Kidney (tissue), 14 donors: ENCODE results near the gene LRRC61. TPM values are rescaled to one million over a fixed set of nuclear protein-coding genes. Genes with fewer than 3 reads are reported as not detected.

Experiments
- DNase-seq, 5 donors: peaks; one replicate each; pipeline ENCODE4 v3.0.0-alpha.2; 2013 to 2020
- FAIRE-seq: peaks from 2 replicates; lab custom pipeline; 2012; peaks lifted over from hg19 to GRCh38; lab: Jason Lieb, UNC
- H3K27ac ChIP-seq, 2 donors: one replicate each; pipeline ENCODE4 v1.7.0; 2013; ENCODE audit warnings: low read depth in 2 of 2, low read length in 2 of 2, inconsistent platforms in 1 of 2
- H3K27me3 ChIP-seq: one replicate; pipeline ENCODE4 v1.7.1; 2013; ENCODE audit warnings: low read length, inconsistent platforms; ENCODE audit not compliant: control insufficient read depth, insufficient read depth
- H3K36me3 ChIP-seq, 3 donors: one replicate each; pipeline versions ENCODE4 v1.7.0 to v1.7.1; 2013; ENCODE audit warnings: low read length in 3 of 3, control low read depth in 1 of 3, inconsistent platforms in 1 of 3; ENCODE audit not compliant: insufficient read depth in 3 of 3, control insufficient read depth in 2 of 3
- H3K4me1 ChIP-seq, 3 donors: one replicate each; pipeline versions ENCODE4 v1.7.0 to v1.7.1; 2013; ENCODE audit warnings: low read length in 3 of 3, inconsistent platforms in 1 of 3, low read depth in 1 of 3; ENCODE audit not compliant: control insufficient read depth in 2 of 3, insufficient read depth in 2 of 3
- H3K4me3 ChIP-seq, 3 donors: one replicate each; pipeline versions ENCODE4 v1.7.0 to v1.8.1; 2013; ENCODE audit warnings: low read length in 3 of 3, control low read depth in 1 of 3, inconsistent platforms in 1 of 3
- H3K9ac ChIP-seq, 3 donors: one replicate each; pipeline versions ENCODE4 v1.7.0 to v1.7.1; 2013; ENCODE audit warnings: low read length in 3 of 3, control low read depth in 1 of 3, inconsistent platforms in 1 of 3
- H3K9me3 ChIP-seq, 3 donors: one replicate each; pipeline versions ENCODE4 v1.7.0 to v1.7.1; 2013; ENCODE audit warnings: low read length in 3 of 3, control low read depth in 1 of 3, inconsistent platforms in 1 of 3; ENCODE audit not compliant: control insufficient read depth in 2 of 3, insufficient read depth in 1 of 3
- CTCF ChIP-seq: IDR thresholded peaks from 3 replicates; pipeline ENCODE4 v1.5.1; 2012; ENCODE audit warnings: mild to moderate bottlenecking, moderate library complexity, borderline replicate concordance; ENCODE audit not compliant: insufficient read depth; ENCODE audit errors: extremely low read depth
- intact Hi-C: fragments of 100-400 bp; cut with DNase I; formaldehyde crosslinking; loops from one replicate; pipeline ENCODE4 v1.11.1; 2022
- polyA plus RNA-seq: library from polyadenylated mRNA; stranded (reverse); fragments of 350-450 nt; fragmentation: Illumina TruSeq; extraction: RNeasy Lipid Tissue Mini Kit (QIAGEN cat#74804); gene quantifications from one replicate; pipeline ENCODE4 v1.2.3, GENCODE V29; 2014; ENCODE audit warnings: low read depth, low replicate concordance; ENCODE audit not compliant: insufficient read depth
- total RNA-seq: library from RNA; stranded (reverse); fragmentation: NEBNext Ultra II Directional; extraction: Animal tissue kit (Norgen Biotek cat#: 25700); gene quantifications from one replicate; pipeline ENCODE4 v1.2.1, GENCODE V29; 2021
- donor health status: control.
- donor health status: control.
- donor health status: control.
- donor health status: control.
- donor health status: control.
- donor health status: DM: yes; HTN: yes; CAD: no.
- donor health status: Normal renal cell carcinoma (clear cell type).

LRRC61 gene
- total and polyA plus RNA-seq, 2 donors from 2014 or later, result 17.1 to 23.2 TPM

- H3K4me1 ChIP-seq, result peaks cover 0 to 30% (median 20%) of the 10 kb centered on the region in 3 donors
- intact Hi-C loops, result no loop called here
- no peaks in the 10 kb centered on the region for H3K9me3 ChIP-seq
- TF ChIP-seq CTCF, result no peak
- no peak overlapping the region for H3K27ac ChIP-seq
- FAIRE-seq (no peak), DNase-seq (no peak)
- H3K27me3 ChIP-seq, result no peaks in the 10 kb centered on the region
- H3K9ac ChIP-seq, result no peak overlapping the region
- peaks cover 0 to 15% (median 0%) of the 10 kb centered on the region in 3 donors for H3K36me3 ChIP-seq
- H3K4me3 ChIP-seq, result no peak overlapping the region
These were observed 2.0 kb downstream of the LRRC61 start for GRCh38 chr7:150325110-150325611.

GRCh38 chr7:150325901-150326300, 2.7 kb downstream of the LRRC61 start:
- no peak for TF ChIP-seq CTCF
- H3K27ac ChIP-seq, result no peak overlapping the region
- H3K9ac ChIP-seq, result no peak overlapping the region
- peaks cover 0 to 28% (median 16%) of the 10 kb centered on the region in 3 donors for H3K4me1 ChIP-seq
- peaks cover 0 to 15% (median 0%) of the 10 kb centered on the region in 3 donors for H3K36me3 ChIP-seq
- intact Hi-C loops, result no loop called here
- H3K27me3 ChIP-seq, result no peaks in the 10 kb centered on the region
- no peaks in the 10 kb centered on the region for H3K9me3 ChIP-seq
- H3K4me3 ChIP-seq, result no peak overlapping the region
- FAIRE-seq (no peak), DNase-seq (no peak)

- no peak overlapping the region for H3K27ac ChIP-seq
- H3K4me1 ChIP-seq, result peaks cover 0 to 23% (median 12%) of the 10 kb centered on the region in 3 donors
- TF ChIP-seq CTCF, result no peak
- H3K4me3 ChIP-seq, result no peak overlapping the region
- H3K36me3 ChIP-seq, result peaks cover 0 to 15% (median 0%) of the 10 kb centered on the region in 3 donors
- H3K9me3 ChIP-seq, result no peaks in the 10 kb centered on the region
- H3K9ac ChIP-seq, result no peak overlapping the region
- intact Hi-C loops, result no loop called here
- no peak for FAIRE-seq
- no peaks in the 10 kb centered on the region for H3K27me3 ChIP-seq
- no peak for DNase-seq
These were observed 3.6 kb downstream of the LRRC61 start for GRCh38 chr7:150326657-150327268.
